Measurements from ENCODE around the gene AKNA.

AKNA gene

DNA sequence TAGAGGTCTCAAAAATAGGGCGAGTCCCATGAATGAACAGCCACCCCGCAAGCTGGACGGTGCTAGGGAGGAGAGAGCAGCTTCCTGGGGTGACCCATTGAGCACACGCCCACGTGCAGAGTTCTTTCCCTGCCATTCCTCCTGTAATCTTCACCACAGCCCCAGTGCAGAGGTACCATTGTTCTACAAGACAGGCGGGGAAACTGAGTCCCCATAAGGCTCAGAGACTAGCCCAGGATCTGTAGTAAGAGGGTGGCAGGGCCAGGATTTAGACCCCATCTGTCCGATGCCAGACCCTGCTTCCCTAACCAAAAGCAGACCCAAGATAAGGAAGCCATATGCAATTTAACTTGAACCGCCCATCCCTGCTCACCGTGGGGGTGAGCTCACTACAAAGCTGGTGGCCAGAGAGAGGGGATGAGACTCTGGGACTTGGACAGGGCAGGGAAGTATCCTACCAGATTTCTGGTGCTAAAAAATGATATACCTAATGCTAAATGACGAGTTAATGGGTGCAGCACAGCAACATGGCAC, 101.6 kb downstream of the AKNA start:
- DNase-seq (ENCODE audit: low spot score) = no peak

DNA sequence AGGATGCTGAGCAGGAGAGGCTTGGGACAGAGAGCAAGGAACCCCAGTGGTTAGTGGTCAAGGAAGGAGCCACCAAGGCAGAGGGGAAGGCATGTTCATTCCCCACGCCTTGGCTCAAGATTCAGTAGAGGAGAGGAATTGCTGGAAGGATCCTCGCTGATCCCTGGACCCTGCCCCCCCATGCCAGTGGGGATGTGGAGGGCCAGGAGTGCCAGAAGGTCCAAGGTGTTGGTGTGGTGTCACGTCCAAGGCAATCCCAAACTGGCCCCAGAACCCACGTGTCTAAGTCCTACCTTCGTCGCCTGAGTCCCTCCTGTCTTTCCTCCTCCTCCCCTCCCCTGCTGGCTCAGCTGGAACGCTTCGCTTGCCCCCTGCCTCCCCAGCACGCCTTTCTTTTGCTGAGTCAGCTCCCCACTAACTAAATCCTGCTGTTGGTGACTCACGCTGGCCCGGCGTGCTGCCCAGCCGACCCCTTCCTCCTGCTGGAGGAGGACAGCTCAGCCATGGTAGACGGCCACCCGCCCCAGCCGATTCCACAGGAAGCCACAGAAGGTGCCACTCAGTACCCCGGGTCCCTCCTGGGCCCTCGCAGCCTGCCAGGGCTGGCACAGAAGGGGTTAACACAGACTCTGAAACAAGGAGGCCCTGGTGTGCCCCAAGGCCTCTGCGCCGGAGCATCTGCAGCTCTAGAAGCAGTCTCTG, 102.5 kb downstream of the AKNA start:
- peak; percentile 47 for DNase-seq (ENCODE audit: low spot score)

DNA sequence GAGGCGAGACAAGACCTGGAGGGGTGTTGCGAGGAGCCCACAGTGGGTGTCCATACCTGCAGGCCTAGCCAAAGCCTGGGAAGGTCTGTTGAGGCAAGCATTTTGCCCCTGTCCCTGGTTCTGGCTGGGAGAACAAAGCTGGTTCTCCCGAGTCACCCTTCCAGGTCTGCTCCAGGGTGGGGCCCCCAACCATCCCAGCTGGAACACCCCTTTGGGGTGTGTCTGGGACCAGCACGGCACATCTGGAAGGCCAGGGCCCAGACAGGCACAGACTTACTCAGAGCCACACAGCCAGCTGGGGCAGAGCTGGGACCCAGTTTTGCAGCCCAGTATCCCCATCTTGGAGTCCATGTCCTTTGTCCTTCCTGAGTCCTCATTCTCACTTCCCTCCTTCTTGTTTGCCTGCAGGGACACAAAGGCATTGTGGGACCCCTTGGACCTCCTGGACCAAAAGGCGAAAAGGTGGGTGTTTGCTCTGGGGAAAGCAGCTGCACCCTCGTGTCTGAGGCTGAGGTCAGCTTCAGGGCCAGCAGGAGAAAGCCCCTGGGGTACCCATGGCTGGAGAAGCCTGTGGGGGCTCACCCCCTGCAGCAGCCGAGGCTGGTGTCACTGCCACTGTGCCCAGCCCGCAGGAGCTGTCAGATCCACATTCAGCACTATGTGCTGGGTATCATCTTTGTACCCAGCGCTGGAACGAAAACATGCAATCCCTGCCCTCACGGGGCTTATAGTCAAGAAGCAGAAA, 103.3 kb downstream of the AKNA start:
- no peak for DNase-seq (ENCODE audit: low spot score)

All from RKO (cell line).